Right lung (tissue), 5 donors: Measurements from ENCODE around the gene VAC14. TPM values are rescaled to one million over a fixed set of nuclear protein-coding genes. Genes with fewer than 3 reads are reported as not detected.
A peak's percentile ranks its signal among the peaks of the same experiment; 100 is the strongest.

Experiments
- DNase-seq, 2 donors: peaks; one replicate each; pipeline ENCODE4 v3.0.0-alpha.2; 2013
- polyA plus RNA-seq, 5 donors: library from polyadenylated mRNA; unstranded; fragments of 120-200 nt; gene quantifications; one replicate each; pipeline versions ENCODE4 v1.2.1 to v1.2.3, GENCODE V29; 2013; ENCODE audit warnings: inconsistent platforms in 1 of 5, low replicate concordance in 1 of 5; ENCODE audit not compliant: insufficient read length in 5 of 5, insufficient read depth in 1 of 5

VAC14 gene
- polyA plus RNA-seq, 5 donors: 21.7 to 30.8 (median 24.6) TPM

- DNase-seq: no peak
Measured at GRCh38 chr16:70694088-70694867, 106.7 kb downstream of the VAC14 start.

GRCh38 chr16:70692873-70693671, 107.9 kb downstream of the VAC14 start:
- DNase-seq: no peak

- DNase-seq: no peak
Measured at GRCh38 chr16:70692130-70692872, 108.7 kb downstream of the VAC14 start.

GRCh38 chr16:70691223-70692129, 109.5 kb downstream of the VAC14 start:
- peak; percentile 83 to 89 for DNase-seq

- no peak for DNase-seq
Measured at GRCh38 chr16:70689970-70690891, 110.7 kb downstream of the VAC14 start.

DNA sequence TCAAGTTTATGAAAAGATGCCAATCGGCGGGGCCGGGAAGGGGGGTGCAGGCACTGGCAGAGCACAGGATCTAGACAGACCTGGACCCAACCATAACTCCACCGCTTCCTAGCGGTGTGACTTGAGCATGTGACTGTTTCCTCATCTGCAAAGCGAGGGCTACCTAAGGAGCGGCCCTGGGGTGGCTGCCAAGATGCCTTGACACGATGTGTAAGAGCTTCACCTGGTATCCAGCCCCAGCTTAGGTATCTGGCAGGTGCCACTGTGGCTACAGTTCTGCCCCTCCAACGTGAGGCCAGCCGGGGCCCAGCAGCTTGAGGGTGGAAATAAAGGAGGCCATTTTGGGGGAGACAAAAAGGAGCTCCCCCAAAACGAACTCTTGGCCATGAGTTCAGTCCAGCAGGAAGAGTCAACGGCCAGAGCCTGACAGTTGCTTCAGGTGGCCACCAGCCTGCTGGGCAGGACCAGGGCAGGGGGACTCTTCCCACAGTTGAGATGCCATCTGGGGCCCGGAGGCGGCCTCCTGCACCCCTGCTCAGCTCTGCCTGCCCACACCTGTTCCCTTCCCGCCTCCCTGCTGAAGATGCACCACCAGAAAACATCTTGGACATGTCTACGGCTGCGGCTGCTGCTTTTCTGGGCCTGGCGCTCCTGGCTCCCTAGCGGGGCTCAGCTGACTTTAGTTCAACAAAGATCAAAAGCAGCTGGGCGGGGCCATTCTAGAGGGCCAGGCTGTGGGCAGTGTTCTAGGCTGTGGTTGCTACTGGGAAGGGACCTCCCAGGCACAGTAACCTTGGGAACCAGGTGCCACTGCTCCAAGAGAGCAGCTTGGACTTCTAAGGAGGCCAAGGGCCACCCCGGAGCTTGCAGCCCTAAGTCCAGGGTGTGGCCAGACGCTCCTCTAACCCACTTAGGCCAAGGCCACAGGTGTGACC, 111.7 kb downstream of the VAC14 start:
- no peak for DNase-seq

- peak; percentile 85 to 90 for DNase-seq
Measured at GRCh38 chr16:70688246-70688742, 112.7 kb downstream of the VAC14 start.

DNA sequence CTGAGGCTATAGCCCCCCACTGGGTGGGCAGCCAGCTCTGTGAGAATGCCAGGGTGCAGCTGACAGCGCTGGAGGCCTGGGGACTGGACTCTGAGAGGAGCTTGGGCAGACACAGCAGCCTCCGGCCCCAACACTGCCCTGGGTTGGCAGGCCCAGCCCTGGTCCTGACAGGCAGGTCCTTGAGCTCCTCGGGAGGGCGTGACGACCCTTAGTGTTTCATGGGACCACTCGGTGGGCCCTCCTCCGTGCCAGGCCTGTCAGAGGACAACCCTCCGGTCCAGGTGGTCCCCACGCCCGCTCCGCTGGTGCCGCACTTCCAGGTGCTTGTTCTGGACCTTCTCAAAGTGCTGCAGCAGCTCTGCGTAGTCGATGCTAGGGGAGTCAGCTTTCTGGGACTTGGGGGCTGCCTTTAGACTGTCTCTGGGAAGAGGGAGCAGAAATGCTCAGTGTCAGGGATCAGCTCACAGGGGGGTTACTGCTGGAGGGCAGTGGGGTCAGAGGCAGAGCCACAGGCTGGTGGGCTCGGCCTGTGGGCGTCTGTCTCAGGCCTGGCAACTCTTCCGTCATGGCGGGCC, 113.2 kb downstream of the VAC14 start:
- DNase-seq: no peak

DNA sequence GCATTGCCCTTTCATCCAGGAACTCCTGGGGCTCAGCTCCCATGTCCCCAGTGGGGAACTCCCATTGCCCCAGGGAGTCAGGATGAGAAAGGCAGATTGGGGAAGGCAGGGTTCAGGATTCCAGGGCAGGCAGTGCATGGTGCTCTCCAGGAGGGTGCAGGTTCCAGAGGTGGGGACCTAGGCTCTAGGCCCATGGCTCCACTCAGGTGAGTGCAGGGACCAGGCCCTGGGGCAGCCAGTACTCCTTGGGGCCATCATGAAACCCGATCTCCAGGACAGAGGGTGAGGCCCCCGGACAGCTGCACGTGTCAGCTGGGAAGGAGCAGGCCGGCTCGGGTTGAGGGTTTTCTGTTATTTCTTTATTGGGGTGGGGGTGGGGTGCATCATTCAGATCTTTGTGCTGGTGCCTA, 113.9 kb downstream of the VAC14 start:
- DNase-seq: no peak

DNA sequence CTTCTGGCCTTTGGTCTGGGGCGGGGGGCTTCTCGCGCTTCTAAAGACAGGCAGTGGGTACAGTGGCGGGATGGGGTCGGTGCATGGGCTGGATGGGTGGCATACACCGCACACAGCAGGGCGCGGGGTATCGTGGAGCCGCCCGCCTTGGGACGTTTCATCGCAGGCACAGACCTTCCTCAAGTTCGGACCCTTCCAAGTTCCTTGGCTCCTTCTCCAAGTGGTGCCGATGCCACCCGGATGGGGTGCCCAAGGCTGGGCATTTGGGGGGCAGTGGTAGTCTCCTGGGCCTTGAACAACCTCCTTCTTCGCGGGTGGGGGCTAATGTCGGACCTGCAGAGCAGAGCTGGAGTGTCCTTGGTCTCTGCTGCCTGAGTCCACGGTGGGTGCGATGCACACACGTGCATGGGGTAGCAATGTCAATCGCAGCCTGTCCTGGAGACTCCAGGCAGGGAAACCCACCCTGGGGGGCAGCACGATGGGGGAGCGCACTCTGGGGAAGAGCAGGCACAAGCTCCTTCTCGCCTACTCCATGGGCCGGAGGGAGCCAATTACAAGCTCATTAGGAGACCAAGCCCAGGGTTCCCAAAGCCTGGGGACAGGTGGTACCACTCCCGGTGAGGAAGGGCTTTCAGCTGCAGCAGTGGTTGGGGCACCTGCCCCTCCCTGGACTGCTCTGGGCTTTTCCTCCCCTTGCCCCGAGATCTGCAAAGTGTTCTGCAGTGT, 114.4 kb downstream of the VAC14 start:
- no peak for DNase-seq

GRCh38 chr16:70685938-70686375, 115.0 kb downstream of the VAC14 start, which contains the start of gene MTSS2:
TSS of gene MTSS2 (minus strand) at chr16:70686053. CDS start at chr16:70685791, 262 bp downstream.
- peak; percentile 92 to 94 for DNase-seq

GRCh38 chr16:70685061-70685937, 115.7 kb downstream of the VAC14 start:
- DNase-seq: no peak

GRCh38 chr16:70684146-70685060, 116.6 kb downstream of the VAC14 start:
- no peak for DNase-seq

- no peak for DNase-seq
Measured at GRCh38 chr16:70683146-70683944, 117.6 kb downstream of the VAC14 start.
